GM18858 (cell line): ENCODE results near the gene CCR3.

Source experiments
- ATAC-seq: cut with Tn5 transposase; IDR thresholded peaks from one replicate; pipeline ENCODE4 v1.9.1; 2021; ENCODE audit not compliant: unreplicated experiment

Gene CCR3

DNA sequence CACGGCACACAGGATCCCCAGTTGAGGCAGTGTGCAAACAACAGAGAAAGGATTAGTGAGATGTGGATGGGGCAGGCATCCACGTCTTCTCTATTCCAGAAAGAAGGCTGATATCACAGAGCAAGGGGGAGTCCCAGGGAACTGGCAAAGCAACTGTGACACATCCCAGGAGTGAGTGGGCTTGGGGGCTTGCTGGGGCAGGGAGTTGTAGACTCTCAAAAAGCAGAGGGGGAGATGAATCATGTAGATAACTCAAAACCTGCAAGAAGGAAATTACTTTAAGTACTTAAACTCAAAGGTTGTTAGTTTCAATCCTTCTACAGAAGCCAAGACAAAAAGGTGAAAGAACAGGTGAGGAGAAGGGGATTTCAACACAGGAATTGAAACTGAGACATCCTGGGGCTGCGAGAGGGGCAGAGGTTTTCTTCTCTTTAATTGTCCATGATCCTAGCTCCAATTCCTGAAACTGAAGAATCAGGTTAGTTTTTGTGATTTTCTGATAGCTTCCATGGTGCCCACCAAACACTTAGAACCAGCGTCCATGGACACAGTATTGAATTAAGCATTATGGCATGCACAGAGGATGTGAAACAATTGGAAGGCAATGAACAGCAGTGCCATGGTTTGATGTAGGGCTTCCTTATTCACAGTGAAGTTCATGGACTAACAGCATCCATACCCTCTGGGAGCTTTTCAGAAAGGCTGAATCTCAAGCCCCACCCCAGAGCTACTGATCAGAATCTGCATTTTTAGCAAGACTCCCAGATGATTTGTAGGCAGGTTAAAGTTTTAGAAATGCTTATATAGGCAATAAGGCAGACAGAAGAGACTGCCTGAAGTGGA is 52.0 kb downstream of the CCR3 start:
- ATAC-seq, result peak; percentile 53

DNA sequence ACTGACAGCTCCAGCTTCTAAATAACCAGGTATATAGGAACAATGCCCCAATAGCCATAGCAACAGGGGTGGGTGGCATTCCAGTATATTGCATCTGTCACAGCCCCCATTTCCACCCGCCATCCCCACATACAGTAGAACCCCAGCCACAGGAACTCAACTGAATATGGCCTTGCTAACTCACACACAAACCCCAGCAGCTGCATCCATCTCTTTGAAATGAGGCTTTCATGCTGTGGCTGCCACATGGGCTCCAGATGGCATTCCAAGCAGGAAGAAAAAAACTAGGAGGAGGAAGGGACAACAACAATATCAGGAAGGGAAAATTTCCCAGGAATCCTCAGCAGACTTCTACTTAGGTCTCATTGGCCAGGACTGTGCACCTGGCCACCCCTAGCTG is 54.6 kb downstream of the CCR3 start:
- no peak for ATAC-seq

DNA sequence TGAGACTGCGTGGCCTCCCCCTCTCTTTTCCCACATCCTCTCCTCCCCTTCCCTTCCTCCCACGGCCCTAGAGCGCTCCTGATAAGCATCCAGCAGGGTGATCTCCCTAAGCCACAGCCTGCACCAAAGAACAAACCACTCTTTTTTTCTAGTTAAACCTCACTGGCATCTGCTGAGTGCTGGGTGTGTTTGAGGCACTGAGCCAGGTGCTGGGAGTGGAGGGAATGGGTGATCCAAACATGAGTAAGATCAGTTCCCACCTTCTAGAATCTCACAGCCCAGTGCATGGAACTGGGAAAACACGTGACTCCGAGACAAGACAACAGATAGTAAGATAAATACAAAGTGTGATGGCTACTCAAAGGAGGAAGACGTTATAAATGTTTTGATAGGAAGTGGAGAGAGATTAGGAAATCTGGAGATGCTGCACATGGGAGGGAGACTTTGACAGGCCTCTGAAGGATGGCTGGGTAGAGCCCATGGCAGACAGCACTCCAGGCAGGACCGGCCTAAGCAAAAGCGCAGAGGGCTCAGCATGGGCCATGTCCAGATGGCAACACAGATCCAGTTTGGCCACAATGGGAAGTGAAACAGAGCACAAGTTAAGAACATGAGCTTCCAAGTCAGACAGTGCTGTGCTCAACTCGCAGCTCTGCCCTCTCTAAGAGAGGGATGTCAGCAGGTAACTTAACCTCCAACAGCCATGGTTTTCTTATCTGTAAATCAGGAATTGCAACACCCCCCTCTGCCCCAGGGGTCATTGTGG is 55.6 kb downstream of the CCR3 start:
- ATAC-seq, result no peak

DNA sequence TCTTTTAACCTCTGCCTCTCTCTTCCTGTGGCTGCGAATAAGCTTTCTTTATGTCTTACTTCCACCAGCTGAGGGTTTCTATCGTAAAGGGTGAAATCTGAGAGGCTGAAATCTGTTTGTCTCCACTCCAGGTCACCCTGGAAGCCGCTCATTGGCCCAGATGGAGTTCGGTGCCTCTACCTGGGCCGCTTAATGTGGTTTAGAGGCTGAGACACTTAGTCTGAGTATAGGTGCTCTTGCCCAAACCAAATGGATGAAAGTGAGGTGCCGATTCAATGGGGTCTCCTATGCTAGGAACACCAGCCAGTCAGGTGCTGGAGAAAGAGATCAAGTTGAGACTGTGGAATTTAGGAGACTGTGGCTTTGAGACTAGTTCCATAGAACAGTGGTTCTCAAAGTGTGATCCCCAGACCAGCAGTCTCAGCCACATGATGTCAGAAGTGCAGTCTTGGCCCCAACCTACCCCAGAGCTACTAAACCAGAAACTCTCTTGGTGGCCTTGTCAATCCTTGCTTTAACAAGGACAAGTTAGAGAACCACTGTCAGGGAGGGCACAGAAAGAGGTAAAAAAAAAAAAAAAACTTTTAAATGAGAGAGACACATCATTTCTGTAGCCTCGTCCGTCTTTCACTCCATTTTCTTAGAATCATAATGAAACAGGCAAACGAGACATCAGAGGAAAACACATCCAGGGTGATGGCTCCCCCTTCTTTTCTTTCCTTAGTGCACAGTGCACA is 56.8 kb downstream of the CCR3 start:
- ATAC-seq, result no peak

DNA sequence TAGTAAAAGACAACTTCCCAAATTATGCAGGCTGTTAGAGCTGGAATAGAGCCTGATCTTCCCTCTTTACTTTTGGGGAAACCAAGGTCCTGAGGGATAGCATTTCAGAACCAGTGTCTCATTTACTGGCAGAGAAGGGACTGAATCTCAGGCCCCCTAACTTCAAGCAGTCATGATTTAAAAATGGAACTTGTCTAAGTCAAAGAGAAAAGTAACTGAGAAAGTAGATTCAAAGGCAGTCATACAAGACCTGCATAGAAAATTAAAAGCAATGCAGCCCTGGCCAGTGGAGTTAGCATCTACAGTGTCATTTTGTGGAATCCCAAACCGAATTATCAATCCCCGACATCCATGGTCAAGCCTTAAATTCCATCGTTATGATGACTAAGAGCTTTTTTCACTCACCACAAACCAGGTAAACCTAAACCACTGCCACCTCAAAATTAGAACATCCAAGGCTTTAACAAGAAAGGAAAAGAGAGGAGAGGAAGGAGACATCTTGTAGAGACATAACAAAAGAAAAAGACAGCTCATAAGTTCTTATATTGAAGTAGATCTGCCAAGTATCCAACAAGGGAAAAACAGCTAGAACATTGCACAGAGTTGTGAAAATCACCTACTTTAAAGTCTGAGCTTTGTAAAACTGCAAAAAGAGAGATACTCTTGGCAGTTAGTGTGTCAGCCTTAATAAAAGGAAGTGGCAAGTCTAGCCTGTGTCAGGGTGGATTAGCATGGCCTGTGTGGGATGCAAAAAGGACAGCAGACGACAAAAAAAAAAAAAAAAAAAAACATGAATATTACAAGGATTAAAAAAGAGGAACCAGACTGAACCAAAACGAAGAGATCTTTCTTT is 57.6 kb downstream of the CCR3 start:
- ATAC-seq, result no peak

DNA sequence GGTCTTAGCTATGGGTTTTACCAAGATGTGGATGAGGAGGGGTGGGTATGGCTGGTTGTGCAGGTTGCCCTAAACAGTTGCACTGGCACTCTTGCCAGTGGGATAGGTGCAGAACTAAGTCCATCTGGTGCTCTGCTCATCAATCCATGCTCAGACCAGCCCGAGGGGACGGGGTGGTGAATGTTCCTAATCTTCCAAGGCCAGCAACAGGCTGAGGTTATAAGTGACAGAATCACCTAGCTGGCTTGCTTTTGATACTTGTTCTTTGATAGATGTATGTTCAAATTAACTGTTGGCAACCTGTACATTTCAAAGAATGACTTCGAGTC is 58.2 kb downstream of the CCR3 start:
- no peak for ATAC-seq

DNA sequence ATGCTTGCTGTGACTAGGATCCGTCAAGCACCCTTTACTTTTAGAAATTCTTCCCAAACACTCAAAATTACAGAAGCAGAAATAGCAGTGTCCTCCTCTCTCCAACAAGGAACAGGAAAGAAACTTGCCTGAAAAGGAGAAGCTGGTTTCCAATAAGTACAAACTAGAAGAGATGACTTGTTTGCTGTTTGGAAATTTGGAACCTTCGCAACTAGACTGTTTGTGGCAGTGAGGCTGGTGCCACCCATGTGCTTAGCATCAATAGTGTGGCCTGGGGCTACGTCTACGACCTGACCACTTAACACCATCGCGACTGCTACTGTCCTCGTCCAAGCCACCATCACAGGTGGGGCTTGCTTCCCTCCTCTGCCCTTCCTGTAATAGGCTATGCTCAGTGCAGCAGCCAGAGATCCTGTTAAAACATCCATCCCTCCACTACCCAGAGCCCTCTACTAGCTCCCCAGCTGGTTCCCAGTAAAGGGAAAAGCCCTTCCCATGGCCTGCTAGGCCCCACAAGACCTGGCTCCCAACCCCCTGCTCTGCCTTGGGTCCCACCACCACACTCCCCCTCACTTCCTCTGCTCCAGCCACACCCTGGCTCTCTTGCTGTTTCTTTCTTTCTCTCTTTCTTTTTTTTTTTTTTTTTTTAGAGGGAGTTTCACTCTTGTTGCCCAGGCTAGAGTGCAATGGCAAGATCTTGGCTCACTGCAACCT is 59.0 kb downstream of the CCR3 start:
- no peak for ATAC-seq

DNA sequence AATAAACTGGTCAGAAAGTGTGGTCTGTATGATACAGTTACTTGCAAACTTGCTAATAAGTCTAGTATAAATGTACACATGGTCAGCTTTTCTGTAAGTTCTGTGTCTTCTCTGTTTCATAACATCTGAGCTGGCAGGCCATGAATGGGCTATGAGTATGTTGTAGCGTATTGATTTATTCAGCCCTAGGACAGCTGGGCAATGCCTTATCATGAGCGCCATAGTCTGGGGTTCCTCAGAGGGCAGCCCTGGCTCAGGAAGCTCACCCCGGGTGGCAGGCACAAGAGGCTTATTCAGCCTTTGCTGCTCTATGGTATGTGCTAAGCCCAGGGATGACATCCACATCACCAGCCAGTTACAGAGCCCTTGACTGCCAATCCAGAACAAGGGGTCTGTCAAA is 61.0 kb downstream of the CCR3 start:
- ATAC-seq, result no peak

DNA sequence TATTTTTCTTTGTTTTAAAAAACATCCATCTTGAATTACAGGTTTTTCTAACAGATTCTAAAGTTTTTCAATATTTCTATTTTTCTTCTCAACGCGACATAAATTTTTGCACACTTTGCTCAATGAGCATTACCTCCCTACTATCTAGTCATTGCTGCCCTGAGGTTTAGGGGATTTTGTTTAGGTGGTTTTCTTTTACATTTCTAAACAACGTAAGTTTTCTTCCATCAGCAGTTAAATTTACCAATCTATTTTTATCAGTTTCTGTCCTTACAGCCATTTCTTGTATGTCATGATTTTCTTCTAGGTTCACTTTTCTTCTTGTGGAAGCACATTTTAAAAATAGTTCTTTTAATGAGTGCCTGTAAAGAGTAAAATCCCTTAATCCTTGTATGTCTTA is 62.5 kb downstream of the CCR3 start:
- ATAC-seq, result no peak

DNA sequence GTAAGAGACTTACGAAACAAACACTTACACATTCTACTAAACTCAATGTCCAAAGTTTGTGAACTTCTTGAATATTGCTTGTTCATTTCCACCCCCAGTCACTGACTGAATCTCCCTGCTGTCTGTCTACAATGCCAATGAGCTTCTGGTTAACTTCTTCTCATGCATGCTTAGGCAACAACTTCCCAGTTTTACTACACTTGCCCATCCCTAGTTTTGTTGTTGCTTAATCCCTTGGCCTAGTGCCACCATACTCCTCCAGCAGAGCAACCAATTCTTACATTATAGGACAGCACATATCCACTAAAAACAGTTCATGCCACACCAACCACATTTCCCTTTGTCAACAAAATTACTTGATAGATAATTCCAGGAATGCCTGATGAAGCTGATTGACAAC is 70.7 kb downstream of the CCR3 start:
- no peak for ATAC-seq

DNA sequence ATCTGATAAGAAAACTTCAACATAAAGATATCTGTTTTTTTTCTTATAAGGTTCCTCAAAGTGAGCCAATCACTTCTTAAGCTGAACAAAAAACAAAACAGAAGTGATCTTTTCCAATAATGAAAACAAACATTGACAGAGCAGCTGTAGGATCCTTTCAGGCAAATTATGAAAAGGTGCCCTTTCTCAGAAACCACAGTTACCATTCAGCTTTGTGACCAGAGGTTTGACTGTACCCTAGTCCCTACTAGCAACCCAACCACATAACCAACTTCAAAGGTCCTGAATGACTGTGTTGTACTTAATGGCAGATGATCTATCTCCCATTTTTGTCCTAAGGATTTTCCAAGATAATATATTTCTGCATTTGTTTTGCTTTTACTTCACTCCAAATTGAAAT is 72.3 kb downstream of the CCR3 start:
- no peak for ATAC-seq

DNA sequence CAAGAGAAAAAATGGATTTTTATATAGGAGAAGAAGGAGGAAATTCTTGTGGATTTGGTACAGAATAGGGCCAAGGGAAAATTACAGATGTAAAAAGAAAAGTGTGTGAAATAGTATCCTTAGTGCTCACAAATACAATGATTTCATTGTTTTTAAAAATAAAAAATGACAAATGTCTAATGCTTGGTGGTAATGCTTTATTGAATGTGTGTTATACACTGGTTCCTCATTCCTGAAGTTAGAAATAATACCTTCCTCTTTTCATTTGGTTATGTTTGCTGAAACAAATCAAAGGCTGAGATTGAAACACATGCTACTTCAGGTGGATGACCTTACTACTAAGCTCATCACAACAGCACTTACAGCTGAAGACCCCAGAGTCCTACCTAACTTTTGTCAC is 73.9 kb downstream of the CCR3 start:
- ATAC-seq, result no peak
